Right renal cortex interstitium (tissue), 3 donors: ENCODE results near the gene COL25A1. TPM values are rescaled to one million over a fixed set of nuclear protein-coding genes. Genes with fewer than 3 reads are reported as not detected.
"Not testable (repeated sequence)": the region's sequence is repeated elsewhere in the genome, so short reads cannot be mapped to it uniquely, and the experiment has no call there.

ENCODE experiments used
- DNase-seq, 3 donors: peaks; one replicate each; pipeline ENCODE4 v3.0.0-alpha.2; 2013; ENCODE audit warnings: low read depth in 3 of 3, low spot score in 2 of 3
- polyA plus RNA-seq, 3 donors: library from polyadenylated mRNA; unstranded; fragments of 120-200 nt; gene quantifications; one replicate each; pipeline ENCODE4 v1.2.1, GENCODE V29; 2013; ENCODE audit not compliant: insufficient read length in 3 of 3

COL25A1 gene
- polyA plus RNA-seq, 3 donors, result 11.6 to 20.0 (median 16.8) TPM

GRCh38 chr4:109174224-109174953 is 128.1 kb downstream of the COL25A1 start:
- DNase-seq, result no peak

GRCh38 chr4:109172301-109172700 is 130.2 kb downstream of the COL25A1 start:
- no peak for DNase-seq

GRCh38 chr4:109171070-109171469 is 131.4 kb downstream of the COL25A1 start:
- no peak for DNase-seq

GRCh38 chr4:109169170-109169569 is 133.3 kb downstream of the COL25A1 start:
- DNase-seq, result no peak

- DNase-seq, result no peak
Observed at GRCh38 chr4:109166586-109166985, 135.9 kb downstream of the COL25A1 start.

- no peak for DNase-seq
Observed at GRCh38 chr4:109166126-109166525, 136.3 kb downstream of the COL25A1 start.

GRCh38 chr4:109164011-109164410 is 138.4 kb downstream of the COL25A1 start:
- DNase-seq, result no peak

- no peak for DNase-seq
Observed at GRCh38 chr4:109163493-109163892, 139.0 kb downstream of the COL25A1 start.

- DNase-seq, result no peak
Observed at GRCh38 chr4:109162759-109163158, 139.7 kb downstream of the COL25A1 start.

- DNase-seq, result no peak
Observed at GRCh38 chr4:109160494-109160893, 142.0 kb downstream of the COL25A1 start.

- no peak for DNase-seq
Observed at GRCh38 chr4:109157696-109158095, 144.8 kb downstream of the COL25A1 start.

GRCh38 chr4:109157205-109157604 is 145.3 kb downstream of the COL25A1 start:
- no peak for DNase-seq

GRCh38 chr4:109156356-109156755 is 146.1 kb downstream of the COL25A1 start:
- no peak for DNase-seq

- DNase-seq, result no peak
Observed at GRCh38 chr4:109155682-109156283, 146.7 kb downstream of the COL25A1 start.

GRCh38 chr4:109155084-109155483 is 147.4 kb downstream of the COL25A1 start:
- DNase-seq, result no peak

- no peak for DNase-seq
Observed at GRCh38 chr4:109154424-109154823, 148.0 kb downstream of the COL25A1 start.

- DNase-seq, result no peak
Observed at GRCh38 chr4:109149836-109150235, 152.6 kb downstream of the COL25A1 start.

GRCh38 chr4:109148577-109149075 is 153.8 kb downstream of the COL25A1 start:
- DNase-seq, result no peak

- DNase-seq, result no peak
Observed at GRCh38 chr4:109147135-109147534, 155.3 kb downstream of the COL25A1 start.

- no peak for DNase-seq
Observed at GRCh38 chr4:109146499-109146898, 156.0 kb downstream of the COL25A1 start.

- DNase-seq, result not testable (repeated sequence)
Observed at GRCh38 chr4:109138125-109138524, 164.3 kb downstream of the COL25A1 start.

GRCh38 chr4:109134921-109135320 is 167.5 kb downstream of the COL25A1 start:
- no peak for DNase-seq
